GM19468 (cell line): ENCODE data around the gene ARHGAP31.
"Not testable (repeated sequence)": the region's sequence is repeated elsewhere in the genome, so short reads cannot be mapped to it uniquely, and the experiment has no call there.

Experiments
- ATAC-seq: cut with Tn5 transposase; IDR thresholded peaks from one replicate; pipeline ENCODE4 v1.9.1; 2021; ENCODE audit warnings: mild to moderate bottlenecking, moderate library complexity, moderate number of reproducible peaks; ENCODE audit not compliant: unreplicated experiment; ENCODE audit errors: extremely low read depth

The ARHGAP31 gene

GRCh38 chr3:119368298-119368697 lies 74.1 kb downstream of the ARHGAP31 start:
- no peak for ATAC-seq

GRCh38 chr3:119371786-119372185 lies 77.6 kb downstream of the ARHGAP31 start:
- ATAC-seq, result not testable (repeated sequence)

GRCh38 chr3:119375106-119375505 lies 80.9 kb downstream of the ARHGAP31 start:
- ATAC-seq, result no peak

- no peak for ATAC-seq
Observed at GRCh38 chr3:119375510-119375909, 81.3 kb downstream of the ARHGAP31 start.

- no peak for ATAC-seq
Observed at GRCh38 chr3:119376758-119377157, 82.6 kb downstream of the ARHGAP31 start.

- ATAC-seq, result no peak
Observed at GRCh38 chr3:119378259-119378803, 84.1 kb downstream of the ARHGAP31 start.

GRCh38 chr3:119380697-119381096 lies 86.5 kb downstream of the ARHGAP31 start:
- no peak for ATAC-seq

GRCh38 chr3:119382134-119382533 lies 88.0 kb downstream of the ARHGAP31 start:
- no peak for ATAC-seq

GRCh38 chr3:119388577-119388976 lies 94.4 kb downstream of the ARHGAP31 start:
- ATAC-seq, result no peak

GRCh38 chr3:119395923-119396358 lies 101.8 kb downstream of the ARHGAP31 start:
- no peak for ATAC-seq

GRCh38 chr3:119396870-119397269 lies 102.7 kb downstream of the ARHGAP31 start:
- no peak for ATAC-seq

- no peak for ATAC-seq
Observed at GRCh38 chr3:119400466-119400865, 106.3 kb downstream of the ARHGAP31 start.

- ATAC-seq, result no peak
Observed at GRCh38 chr3:119401069-119401468, 106.9 kb downstream of the ARHGAP31 start.

GRCh38 chr3:119401503-119402440 lies 107.6 kb downstream of the ARHGAP31 start:
- ATAC-seq, result no peak

GRCh38 chr3:119402791-119403190 lies 108.6 kb downstream of the ARHGAP31 start:
- no peak for ATAC-seq

- no peak for ATAC-seq
Observed at GRCh38 chr3:119403201-119403600, 109.0 kb downstream of the ARHGAP31 start.

- ATAC-seq, result no peak
Observed at GRCh38 chr3:119405315-119405714, 111.1 kb downstream of the ARHGAP31 start.

GRCh38 chr3:119408243-119408950 lies 114.2 kb downstream of the ARHGAP31 start:
- no peak for ATAC-seq

GRCh38 chr3:119409844-119410243 lies 115.7 kb downstream of the ARHGAP31 start:
- no peak for ATAC-seq

- no peak for ATAC-seq
Observed at GRCh38 chr3:119413603-119414280, 119.6 kb downstream of the ARHGAP31 start.
